Measurements from ENCODE around the gene MTRFR.
"Not testable (repeated sequence)": the region's sequence is repeated elsewhere in the genome, so short reads cannot be mapped to it uniquely, and the experiment has no call there.

The MTRFR gene

GRCh38 chr12:123232807-123233504, at the start of gene MTRFR, which contains the start of gene MPHOSPH9:
MTRFR (plus strand) TSS chr12:123233436; CDS start chr12:123253675, 20,239 bp downstream.
MPHOSPH9 (minus strand) TSS chr12:123233141; CDS start chr12:123230364, 2,777 bp downstream.
- peak; percentile 100 for DNase-seq

- DNase-seq, result no peak
Observed at GRCh38 chr12:123187637-123188036, 45.6 kb upstream of the MTRFR start.

- no peak for DNase-seq
Observed at GRCh38 chr12:123199936-123200335, 33.3 kb upstream of the MTRFR start.

GRCh38 chr12:123200414-123200813, 32.8 kb upstream of the MTRFR start:
- DNase-seq, result no peak

- not testable (repeated sequence) for DNase-seq
Observed at GRCh38 chr12:123206794-123207193, 26.4 kb upstream of the MTRFR start.

- not testable (repeated sequence) for DNase-seq
Observed at GRCh38 chr12:123207815-123208214, 25.4 kb upstream of the MTRFR start.

GRCh38 chr12:123223241-123223668, 10.0 kb upstream of the MTRFR start:
- no peak for DNase-seq

GRCh38 chr12:123225443-123225842, 7.8 kb upstream of the MTRFR start:
- no peak for DNase-seq

GRCh38 chr12:123227581-123228258, 5.5 kb upstream of the MTRFR start:
- no peak for DNase-seq

GRCh38 chr12:123229051-123229450, 4.2 kb upstream of the MTRFR start:
- DNase-seq, result no peak

- no peak for DNase-seq
Observed at GRCh38 chr12:123231931-123232330, 1.3 kb upstream of the MTRFR start.

- no peak for DNase-seq
Observed at GRCh38 chr12:123232472-123232806, 797 bp upstream of the MTRFR start.

GRCh38 chr12:123233505-123234308, 471 bp downstream of the MTRFR start:
- DNase-seq, result no peak

GRCh38 chr12:123237646-123238329, 4.6 kb downstream of the MTRFR start:
- DNase-seq, result peak; percentile 78

- no peak for DNase-seq
Observed at GRCh38 chr12:123238330-123238682, 5.1 kb downstream of the MTRFR start.

GRCh38 chr12:123238961-123239360, 5.7 kb downstream of the MTRFR start:
- no peak for DNase-seq

GRCh38 chr12:123242116-123242904, 9.1 kb downstream of the MTRFR start:
- no peak for DNase-seq

- no peak for DNase-seq
Observed at GRCh38 chr12:123243671-123244262, 10.5 kb downstream of the MTRFR start.

GRCh38 chr12:123245678-123246077, 12.4 kb downstream of the MTRFR start:
- DNase-seq, result no peak

- DNase-seq, result not testable (repeated sequence)
Observed at GRCh38 chr12:123248129-123248528, 14.9 kb downstream of the MTRFR start.

GRCh38 chr12:123248996-123249741, 15.9 kb downstream of the MTRFR start:
- DNase-seq, result not testable (repeated sequence)

Data from NCI-H510A treated with DMSO at 0.1 percent for 48 hours (cell line).